ENCODE results near the gene CELF1.

The CELF1 gene

DNA sequence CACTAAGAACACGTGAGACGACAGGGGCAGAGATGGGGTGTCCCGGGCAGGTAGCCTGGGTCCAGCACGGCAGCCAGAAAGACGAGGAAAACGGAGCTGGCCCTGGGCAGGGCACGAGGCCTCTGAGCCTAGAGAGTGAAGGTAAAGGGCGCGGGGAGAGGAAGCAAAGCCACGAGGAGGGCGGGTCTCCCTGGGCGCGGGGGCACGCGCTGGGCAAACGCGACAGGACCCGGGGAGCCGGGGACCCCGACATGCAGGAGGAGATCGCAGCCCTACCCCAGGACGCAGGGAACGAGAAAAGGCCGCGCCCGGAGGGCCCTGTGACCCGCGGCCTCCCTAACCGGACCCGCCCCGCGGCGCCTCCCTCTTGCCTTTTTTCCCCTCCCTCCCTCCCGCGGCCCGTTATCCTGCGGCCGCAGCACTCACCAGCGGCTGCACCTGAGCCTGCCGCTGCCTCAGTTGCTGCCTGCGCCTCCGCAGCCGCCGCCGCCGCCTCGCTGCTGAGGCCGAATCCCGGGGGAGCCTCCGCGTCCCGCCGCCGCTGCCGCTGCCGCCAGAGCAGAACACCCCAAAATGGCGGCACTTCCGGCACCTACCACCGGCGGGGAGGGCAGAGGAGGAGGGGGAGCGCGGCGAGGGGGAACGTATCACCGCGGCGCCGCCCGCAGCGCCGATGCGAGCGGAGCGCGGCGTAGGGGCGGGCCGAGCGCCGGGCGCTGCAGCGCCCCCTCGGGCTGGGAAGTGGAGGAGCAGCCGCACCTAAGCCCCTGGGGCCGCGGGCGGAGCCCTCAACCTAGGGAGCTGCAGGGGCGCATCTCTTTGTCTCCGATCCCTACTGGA, at the start of gene CELF1:
Gene CELF1, minus strand, starts transcription at position 567 of the 840 bp plus-strand sequence. CDS start 53,609 bp downstream, outside the sequence.
- peak; percentile 83 for DNase-seq (ENCODE audit: low read depth)

DNA sequence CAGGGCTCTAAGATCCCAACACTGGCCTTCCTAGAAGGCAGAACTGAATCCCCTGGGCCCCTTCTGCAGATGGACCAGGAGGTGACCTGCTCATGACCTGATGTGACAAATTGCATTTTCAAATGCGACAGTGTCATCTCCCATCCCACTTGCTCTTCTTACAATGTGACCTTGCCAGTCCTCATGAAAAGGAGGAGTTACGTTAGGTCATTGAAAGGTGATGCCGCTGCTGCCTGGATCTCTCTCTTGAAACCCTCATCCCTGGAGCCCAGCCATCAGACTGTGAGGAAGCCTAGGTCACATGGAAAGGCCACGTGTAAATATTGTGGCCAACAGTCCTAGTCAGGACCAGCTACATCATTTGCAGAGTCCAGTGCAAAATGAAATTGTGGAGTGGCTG, 47.0 kb upstream of the CELF1 start:
- DNase-seq (ENCODE audit: low read depth) = no peak

DNA sequence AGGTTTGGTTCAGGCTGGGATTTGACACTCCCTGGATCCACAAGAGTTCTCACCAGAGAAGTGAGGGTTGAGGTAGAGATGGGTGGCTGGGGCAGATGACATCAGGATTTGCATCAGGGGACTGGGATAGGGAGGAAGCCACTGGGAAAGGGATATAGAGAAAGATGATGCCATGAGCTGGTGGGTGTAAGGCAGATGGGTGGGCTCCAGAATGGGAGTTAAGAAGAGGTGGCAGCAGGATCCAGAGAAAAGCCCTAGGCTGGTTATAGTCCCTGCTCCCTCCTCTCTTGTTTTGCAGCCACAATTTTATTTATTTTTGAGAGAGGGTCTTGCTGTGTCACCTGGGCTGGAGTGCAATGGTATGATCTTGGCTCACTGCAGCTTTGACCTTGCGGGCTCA, 43.0 kb upstream of the CELF1 start:
- DNase-seq (ENCODE audit: low read depth) = no peak

DNA sequence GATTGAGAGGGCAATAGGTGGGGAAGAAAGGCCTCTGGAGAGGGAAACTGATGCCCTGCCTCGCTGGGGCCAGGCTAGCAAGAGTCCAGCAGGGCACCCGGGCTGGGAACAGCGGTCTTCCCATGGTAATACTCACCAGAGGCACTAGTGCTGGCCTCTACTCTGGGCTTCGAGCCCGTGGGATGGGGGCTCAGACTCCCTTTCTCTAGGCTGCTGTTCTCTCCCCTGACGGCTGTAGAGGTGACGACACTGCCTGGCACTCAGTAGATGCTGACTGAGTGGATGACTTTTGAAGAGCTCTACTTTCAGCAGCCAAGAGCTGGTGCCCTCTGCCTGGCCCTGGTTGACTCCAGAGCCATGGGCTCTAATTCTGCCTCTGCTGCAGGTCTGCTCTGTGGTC, 42.1 kb upstream of the CELF1 start:
- no peak for DNase-seq (ENCODE audit: low read depth)

GRCh38 chr11:47593934-47594855, 41.3 kb upstream of the CELF1 start, which contains the start of gene C1QTNF4:
Gene C1QTNF4 (minus strand): TSS chr11:47594411. CDS start chr11:47590810, 3,601 bp downstream.
- no peak for DNase-seq (ENCODE audit: low read depth)

- no peak for DNase-seq (ENCODE audit: low read depth)
Measured at GRCh38 chr11:47593492-47593933, 40.6 kb upstream of the CELF1 start.

GRCh38 chr11:47592970-47593369, 40.0 kb upstream of the CELF1 start:
- DNase-seq (ENCODE audit: low read depth) = no peak

GRCh38 chr11:47592251-47592650, 39.3 kb upstream of the CELF1 start:
- DNase-seq (ENCODE audit: low read depth) = no peak

DNA sequence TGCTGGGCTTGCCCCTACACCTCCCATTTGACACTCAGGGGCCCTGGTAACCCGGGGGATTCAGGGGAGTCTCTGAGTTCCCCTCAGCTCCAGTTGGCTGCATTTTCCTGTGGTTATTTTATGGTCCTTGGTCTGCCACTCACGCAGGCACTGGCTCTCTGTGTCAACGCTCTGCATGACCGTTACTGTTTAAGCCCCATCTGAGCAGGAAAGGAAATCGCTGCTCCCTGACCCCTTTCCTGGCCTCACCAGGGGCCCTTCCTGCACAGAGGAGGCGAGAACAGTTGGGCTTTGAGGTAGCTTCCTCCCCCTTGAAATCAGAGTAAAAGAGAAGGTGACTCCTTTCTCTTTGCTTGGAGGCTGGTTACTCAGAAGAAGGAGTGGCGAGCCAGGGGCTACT, 38.8 kb upstream of the CELF1 start:
- no peak for DNase-seq (ENCODE audit: low read depth)

- no peak for DNase-seq (ENCODE audit: low read depth)
Measured at GRCh38 chr11:47589977-47590861, 37.3 kb upstream of the CELF1 start.

DNA sequence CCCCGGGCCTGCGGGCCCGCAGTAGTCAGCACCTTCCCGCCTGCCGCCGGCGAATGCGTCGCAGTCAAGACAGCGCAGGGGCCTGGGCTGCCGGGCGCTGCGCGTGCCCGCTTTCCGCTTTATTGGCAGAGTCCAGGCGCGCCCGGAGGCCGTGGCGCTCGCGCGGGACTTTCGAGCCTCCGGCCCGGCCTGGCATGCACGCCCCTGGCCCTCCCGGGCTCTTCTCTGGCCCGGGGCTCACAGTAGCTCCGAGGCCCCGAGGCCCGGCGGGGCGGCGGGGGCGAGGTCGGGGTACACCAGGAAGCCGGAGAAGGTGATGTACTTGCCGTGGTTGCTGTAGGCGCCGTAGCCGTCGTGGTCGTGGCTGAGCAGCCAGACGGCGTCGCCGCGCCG, 36.6 kb upstream of the CELF1 start:
- DNase-seq (ENCODE audit: low read depth) = no peak

GRCh38 chr11:47589118-47589517, 36.2 kb upstream of the CELF1 start:
- no peak for DNase-seq (ENCODE audit: low read depth)

- DNase-seq (ENCODE audit: low read depth) = no peak
Measured at GRCh38 chr11:47587723-47588326, 34.9 kb upstream of the CELF1 start.

DNA sequence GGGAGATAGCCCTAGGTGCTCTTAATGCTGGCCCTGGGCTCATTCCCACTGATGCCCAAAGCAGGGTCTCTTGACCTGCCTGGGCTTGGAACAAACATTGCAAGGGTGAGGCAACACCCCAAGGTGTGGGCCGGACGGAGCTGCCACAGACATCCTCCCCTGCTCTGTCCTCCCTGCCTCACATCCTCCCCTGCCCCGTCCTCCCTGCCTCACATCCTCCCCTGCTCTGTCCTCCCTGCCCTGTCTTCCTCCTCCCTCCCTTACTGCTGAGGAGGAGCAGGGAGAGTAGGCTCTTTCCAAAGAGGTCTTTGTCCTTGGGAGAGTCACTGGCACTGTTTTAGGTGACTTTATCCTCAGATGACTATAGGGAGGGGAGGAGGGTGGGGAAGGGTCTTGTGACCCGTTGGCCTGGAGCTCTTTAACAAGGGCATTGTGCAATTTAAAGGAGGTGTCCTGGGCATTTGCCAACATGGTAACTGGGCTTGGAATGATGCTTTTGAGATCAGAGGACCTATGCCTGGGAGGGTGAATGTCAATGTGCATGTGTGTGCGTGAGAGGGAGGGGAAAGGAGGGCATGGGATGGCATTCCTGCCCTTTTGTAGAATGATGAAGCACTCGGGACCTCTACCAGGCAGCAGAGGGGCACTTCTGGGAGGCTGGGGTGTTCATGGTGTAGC, 34.2 kb upstream of the CELF1 start:
- DNase-seq (ENCODE audit: low read depth) = no peak

DNA sequence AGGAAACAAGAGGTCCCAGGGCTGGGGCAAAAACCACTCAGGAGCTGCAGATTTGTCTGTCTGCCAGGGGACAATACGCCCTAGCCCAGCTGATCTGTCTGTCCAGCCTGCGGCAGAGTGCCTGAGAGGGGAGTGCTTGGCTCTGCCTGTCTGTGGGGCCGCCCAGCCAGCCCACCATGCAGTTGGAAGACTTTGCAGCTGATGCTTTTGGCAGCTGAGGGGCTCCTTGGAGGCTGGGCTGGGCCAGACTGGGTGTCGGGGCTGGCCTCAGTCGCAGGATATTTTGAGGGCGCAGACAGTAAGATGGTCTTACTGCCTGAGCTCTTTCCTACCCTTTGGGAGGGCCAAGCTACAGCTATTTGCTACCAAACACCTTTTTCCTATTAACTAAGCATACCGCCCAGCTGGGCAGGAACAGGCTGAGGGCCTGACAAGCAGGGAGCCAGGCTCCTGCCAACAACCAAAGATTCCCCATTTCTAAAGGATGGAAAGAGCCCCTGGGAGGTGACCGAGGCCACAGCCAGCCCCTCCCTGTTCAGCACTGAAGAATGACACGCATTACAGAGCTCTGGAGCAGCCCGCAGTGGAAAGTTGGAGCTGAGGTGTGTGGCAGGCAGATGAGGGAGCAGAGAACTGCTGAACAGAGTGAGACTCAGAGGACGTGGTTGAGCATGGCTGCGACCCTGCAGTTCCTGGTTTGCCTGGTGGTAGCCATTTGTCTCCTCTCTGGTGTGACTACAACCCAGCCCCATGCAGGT, 33.3 kb upstream of the CELF1 start, which contains the start of gene FAM180B:
Gene FAM180B, plus strand, starts transcription at position 581 of the 758 bp plus-strand sequence. Its CDS starts 91 bp downstream, at position 672.
- no peak for DNase-seq (ENCODE audit: low read depth)

- DNase-seq (ENCODE audit: low read depth) = no peak
Measured at GRCh38 chr11:47583844-47584243, 30.9 kb upstream of the CELF1 start.

DNA sequence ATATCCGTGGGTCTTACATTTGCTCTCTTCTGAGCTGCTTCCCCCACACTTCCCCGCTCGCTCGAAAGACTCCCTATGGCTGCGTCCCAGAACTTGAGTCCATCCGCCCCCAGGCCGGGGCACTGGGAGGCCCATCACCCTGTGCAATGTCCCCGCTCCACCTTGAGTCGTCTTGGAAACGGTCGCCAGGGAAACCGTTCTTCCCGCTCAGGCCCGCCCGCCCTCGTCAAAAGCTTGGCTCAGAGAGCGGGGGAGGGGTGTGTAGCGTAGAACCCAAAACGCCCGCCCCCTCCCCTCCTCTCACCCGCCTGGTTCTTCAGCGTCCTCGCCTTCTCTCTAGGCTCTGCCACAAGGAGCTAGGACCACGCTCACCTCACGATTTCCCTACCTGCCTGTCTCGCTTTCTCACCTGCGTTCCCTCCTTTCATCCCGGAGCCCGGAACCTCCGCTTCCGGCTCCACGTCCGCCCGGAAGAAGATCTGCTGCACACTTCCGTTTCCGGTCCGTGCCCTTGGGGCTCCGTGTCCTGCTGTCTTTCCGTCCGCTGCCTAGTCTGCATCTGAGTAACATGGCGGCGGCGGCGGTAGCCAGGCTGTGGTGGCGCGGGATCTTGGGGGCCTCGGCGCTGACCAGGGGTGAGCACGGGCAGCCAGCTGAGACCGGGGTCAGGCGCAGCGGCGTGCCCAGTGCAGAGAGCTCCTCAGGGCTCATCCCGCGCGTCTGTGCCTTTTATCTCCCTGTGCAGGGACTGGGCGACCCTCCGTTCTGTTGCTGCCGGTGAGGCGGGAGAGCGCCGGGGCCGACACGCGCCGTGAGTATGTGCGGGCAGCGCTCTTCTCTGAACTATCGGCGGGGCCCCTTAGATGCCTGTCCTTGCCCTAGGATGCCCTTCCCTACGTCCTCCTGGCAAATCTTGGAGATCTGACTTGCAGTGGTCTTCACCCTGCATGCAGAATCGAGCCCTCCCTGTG, 25.9 kb upstream of the CELF1 start, which contains the start of the genes KBTBD4 and NDUFS3:
Gene KBTBD4, minus strand, starts transcription at position 447 of the 971 bp plus-strand sequence. Its CDS starts 19 bp downstream, at position 428.
Gene NDUFS3, plus strand, starts transcription at position 551 of the 971 bp plus-strand sequence. Its CDS starts 18 bp downstream, at position 569.
- DNase-seq (ENCODE audit: low read depth) = peak; percentile 75

DNA sequence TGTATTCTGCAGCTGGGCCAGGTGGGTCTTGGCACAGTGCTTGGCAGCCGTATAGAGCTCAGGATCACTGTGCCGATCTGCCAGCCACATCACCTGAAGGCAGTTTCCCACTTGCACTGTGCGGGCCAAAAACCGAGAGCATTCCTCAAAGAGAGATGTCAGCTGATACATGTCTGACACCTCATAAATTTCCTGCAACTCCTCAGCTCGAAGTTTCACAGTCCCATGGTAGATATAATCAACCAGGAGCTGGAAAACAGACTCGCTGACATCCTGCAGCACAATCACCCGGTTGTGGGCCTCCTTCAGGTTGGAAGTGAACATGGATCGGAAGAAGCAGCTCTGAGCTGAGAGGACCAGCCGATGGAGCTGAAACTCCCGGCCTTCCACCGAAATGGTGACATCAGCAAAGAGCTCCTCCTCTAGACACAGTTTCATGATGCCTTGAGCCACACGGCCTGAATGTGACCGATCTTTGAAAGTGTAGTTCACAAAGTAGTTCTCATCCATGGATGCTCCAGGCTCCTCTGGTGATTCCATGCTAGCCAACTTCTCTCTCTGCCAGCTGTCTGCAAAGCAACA, 24.6 kb upstream of the CELF1 start:
- DNase-seq (ENCODE audit: low read depth) = no peak

Data from stromal cell of bone marrow (primary cell).